Measurements from ENCODE around the gene GPR78.

The GPR78 gene
- total RNA-seq: 0 to 2.9 (median 0) reads per million in 17 experiments

- DNase-seq: peak; percentile 36 to 77 (median 51)
These were observed at the start of gene GPR78 for GRCh38 chr4:8580321-8581093. TSS of gene GPR78 (plus strand) at chr4:8580392. CDS start at chr4:8580983, 591 bp downstream.

- no peak for DNase-seq
These were observed 47.9 kb upstream of the GPR78 start for GRCh38 chr4:8532245-8532781.

- no peak for DNase-seq
These were observed 46.8 kb upstream of the GPR78 start for GRCh38 chr4:8533274-8533865.

- DNase-seq: no peak
These were observed 46.1 kb upstream of the GPR78 start for GRCh38 chr4:8534129-8534528.

- DNase-seq: no peak
These were observed 45.6 kb upstream of the GPR78 start for GRCh38 chr4:8534611-8535010.

- no peak for DNase-seq
These were observed 43.7 kb upstream of the GPR78 start for GRCh38 chr4:8536467-8536866.

GRCh38 chr4:8537041-8537461 lies 43.1 kb upstream of the GPR78 start:
- DNase-seq: peak; percentile 36 to 47 (median 44)

- DNase-seq: no peak
These were observed 42.0 kb upstream of the GPR78 start for GRCh38 chr4:8538076-8538702.

- DNase-seq: no peak
These were observed 41.3 kb upstream of the GPR78 start for GRCh38 chr4:8538703-8539567.

- no peak for DNase-seq
These were observed 40.5 kb upstream of the GPR78 start for GRCh38 chr4:8539661-8540060.

- peak; percentile 4 to 47 (median 23) for DNase-seq
These were observed 40.1 kb upstream of the GPR78 start for GRCh38 chr4:8540072-8540471.

GRCh38 chr4:8540586-8540985 lies 39.6 kb upstream of the GPR78 start:
- DNase-seq: no peak

GRCh38 chr4:8540991-8541390 lies 39.2 kb upstream of the GPR78 start:
- no peak for DNase-seq

GRCh38 chr4:8541981-8542715 lies 38.0 kb upstream of the GPR78 start:
- no peak for DNase-seq

GRCh38 chr4:8542776-8543525 lies 37.2 kb upstream of the GPR78 start:
- no peak for DNase-seq

- peak in 1 of 4 experiments; percentile 6 for DNase-seq
These were observed 36.6 kb upstream of the GPR78 start for GRCh38 chr4:8543623-8544022.

- no peak for DNase-seq
These were observed 35.9 kb upstream of the GPR78 start for GRCh38 chr4:8544282-8544681.

- no peak for DNase-seq
These were observed 35.3 kb upstream of the GPR78 start for GRCh38 chr4:8544741-8545438.

- DNase-seq: no peak
These were observed 34.8 kb upstream of the GPR78 start for GRCh38 chr4:8545439-8545765.

GRCh38 chr4:8546766-8547107 lies 33.5 kb upstream of the GPR78 start:
- no peak for DNase-seq
